PFSK-1 (cell line): ENCODE measurements around the gene ARL5B.

Experiments
- FOXP2 ChIP-seq: optimal IDR thresholded peaks from 2 replicates; pipeline ENCODE3; 2011; ENCODE audit warnings: borderline replicate concordance, control low read depth, inconsistent platforms; ENCODE audit not compliant: insufficient read depth; ENCODE audit errors: extremely low read length, extremely low read depth
- POLR2AphosphoS5 ChIP-seq: IDR thresholded peaks from 2 replicates; pipeline ENCODE4 v1.6.1; 2012; ENCODE audit warnings: low read depth, mild to moderate bottlenecking, control low read depth, low read length, moderate library complexity
- SIN3A ChIP-seq: IDR thresholded peaks from 2 replicates; pipeline ENCODE4 v1.6.1; 2012; ENCODE audit warnings: mild to moderate bottlenecking, low read length, moderate library complexity, borderline replicate concordance; ENCODE audit not compliant: insufficient read depth

GRCh38 chr10:18675086-18675801 is 16.0 kb downstream of the ARL5B start:
- TF ChIP-seq POLR2AphosphoS5, result no peak
- TF ChIP-seq SIN3A, result no peak
- TF ChIP-seq FOXP2, result no peak
